22Rv1 (cell line): Measurements from ENCODE around the gene DLGAP3.
"Not testable (repeated sequence)": the region's sequence is repeated elsewhere in the genome, so short reads cannot be mapped to it uniquely, and the experiment has no call there.

Source experiments
- CTCF ChIP-seq: fragments of 450-650 bp; IDR thresholded peaks from 2 replicates; pipeline ENCODE4 v1.5.1; 2017; ENCODE audit warnings: mild to moderate bottlenecking
- ZFX ChIP-seq: fragments of 450-650 bp; IDR thresholded peaks from 2 replicates; pipeline ENCODE4 v1.6.1; 2017; ENCODE audit warnings: antibody characterized with exemption, borderline replicate concordance

- TF ChIP-seq CTCF, ZFX: not testable (repeated sequence)
These were observed 38.2 kb upstream of the DLGAP3 start for GRCh38 chr1:34967672-34968071.
